ENCODE data around the gene NCR2.
A peak's percentile ranks its signal among the peaks of the same experiment; 100 is the strongest.

The NCR2 gene

DNA sequence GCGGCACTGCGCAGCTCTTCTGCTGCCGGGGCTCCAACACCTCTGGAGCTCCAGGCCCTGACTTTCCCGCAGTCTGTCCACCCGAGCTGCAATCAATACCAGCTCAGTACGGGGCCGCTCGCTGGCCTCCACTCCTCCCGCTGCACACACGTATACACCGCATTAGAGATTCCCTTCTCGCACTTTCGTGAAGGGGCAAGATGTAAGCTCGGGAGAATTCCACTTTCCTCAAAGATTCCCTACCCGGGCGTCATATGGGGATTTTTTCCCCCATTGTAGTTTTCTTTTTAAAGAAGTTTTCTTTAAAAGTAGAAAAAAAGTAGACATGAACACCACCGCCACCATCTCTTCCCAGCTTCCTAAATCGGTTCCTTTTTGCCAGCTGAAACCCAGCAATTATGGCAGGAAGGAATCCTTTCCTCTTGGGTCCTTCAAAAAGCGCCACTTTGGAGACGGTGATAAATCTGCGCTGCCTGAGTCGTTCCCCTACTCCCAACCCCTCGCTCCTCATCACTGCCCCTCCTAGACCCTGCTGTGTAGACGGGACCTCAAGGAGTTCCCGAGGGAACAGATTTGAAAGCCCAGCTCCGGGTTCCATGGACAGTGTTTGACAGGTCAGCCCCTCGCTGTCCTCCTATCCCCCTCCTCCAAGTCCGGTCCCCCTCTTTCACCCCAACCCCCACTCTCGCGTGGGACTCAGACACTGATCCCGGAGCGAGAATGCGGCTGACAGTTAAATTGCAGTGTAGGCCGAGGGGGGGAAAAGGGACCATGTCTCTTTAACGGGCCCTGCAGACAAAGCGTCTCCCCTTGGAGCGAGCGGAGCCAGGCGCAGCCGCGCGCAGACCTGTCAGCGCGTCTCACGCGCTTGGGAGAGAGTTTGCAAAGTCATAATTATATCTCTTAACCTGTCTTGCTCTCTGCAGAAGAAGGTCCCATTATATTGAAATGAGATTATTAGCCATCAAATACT lies 39.5 kb downstream of the NCR2 start:
- TF ChIP-seq, protein P1, sequence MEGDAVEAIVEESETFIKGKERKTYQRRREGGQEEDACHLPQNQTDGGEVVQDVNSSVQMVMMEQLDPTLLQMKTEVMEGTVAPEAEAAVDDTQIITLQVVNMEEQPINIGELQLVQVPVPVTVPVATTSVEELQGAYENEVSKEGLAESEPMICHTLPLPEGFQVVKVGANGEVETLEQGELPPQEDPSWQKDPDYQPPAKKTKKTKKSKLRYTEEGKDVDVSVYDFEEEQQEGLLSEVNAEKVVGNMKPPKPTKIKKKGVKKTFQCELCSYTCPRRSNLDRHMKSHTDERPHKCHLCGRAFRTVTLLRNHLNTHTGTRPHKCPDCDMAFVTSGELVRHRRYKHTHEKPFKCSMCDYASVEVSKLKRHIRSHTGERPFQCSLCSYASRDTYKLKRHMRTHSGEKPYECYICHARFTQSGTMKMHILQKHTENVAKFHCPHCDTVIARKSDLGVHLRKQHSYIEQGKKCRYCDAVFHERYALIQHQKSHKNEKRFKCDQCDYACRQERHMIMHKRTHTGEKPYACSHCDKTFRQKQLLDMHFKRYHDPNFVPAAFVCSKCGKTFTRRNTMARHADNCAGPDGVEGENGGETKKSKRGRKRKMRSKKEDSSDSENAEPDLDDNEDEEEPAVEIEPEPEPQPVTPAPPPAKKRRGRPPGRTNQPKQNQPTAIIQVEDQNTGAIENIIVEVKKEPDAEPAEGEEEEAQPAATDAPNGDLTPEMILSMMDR (conservative IDR thresholded peaks at IDR 0.05; ENCODE audit: low read depth, low read length) = no peak
- DNase-seq (ENCODE audit: low read depth) = peak; percentile 14
- peak overlapping the region; percentile 32 for H3K4me3 ChIP-seq (ENCODE audit: low read length)

DNA sequence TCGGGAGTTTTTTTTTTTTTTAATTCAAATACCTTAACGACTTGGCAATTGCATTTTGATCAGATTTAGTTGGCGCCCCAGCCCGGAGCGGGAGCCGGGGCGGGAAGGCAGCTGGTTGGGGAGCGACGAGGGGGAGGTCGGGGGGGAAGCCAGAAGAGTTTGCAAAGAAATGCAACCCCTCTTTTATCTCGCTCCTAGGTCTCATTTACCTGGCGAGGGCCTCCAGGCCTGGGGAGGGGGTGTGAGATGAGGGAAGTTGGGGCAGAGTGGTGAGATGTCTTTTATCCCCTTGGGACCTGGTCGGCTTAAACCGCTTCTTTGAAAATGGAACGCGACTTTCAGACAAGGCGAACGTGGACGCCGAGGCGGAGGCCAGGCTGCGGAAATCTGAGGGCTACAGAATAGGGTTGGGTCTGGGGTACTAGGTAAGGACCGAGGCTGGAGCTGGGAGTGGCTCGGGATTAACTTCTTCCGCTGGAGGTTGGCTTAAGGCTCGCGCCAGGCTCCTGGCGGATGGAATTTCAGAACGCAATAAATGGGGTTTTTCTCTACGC lies 40.3 kb downstream of the NCR2 start:
- no peak for DNase-seq (ENCODE audit: low read depth)
- peak overlapping the region; percentile 32 for H3K4me3 ChIP-seq (ENCODE audit: low read length)
- TF ChIP-seq, protein P1 (conservative IDR thresholded peaks at IDR 0.05; ENCODE audit: low read depth, low read length) = no peak

DNA sequence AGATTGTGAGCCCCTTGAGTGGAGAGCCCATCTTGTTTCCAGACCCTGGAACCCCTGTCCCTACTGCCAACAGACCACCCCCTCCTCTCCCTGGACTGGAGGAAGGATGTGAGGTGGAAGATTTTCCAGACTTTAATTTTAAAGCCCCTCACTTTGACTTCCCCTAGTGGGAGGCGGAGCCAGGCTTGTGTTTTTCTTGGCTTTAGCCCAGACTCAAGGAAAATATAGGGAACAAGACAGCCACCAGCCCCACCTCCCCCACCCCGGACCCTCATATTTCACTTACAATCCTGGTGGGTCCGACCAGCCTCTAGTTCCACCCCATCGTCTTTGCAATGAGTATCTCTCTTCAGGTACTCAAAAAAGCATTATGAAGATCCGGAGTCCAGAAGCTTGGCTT lies 40.8 kb downstream of the NCR2 start:
- H3K4me3 ChIP-seq (ENCODE audit: low read length) = no peak overlapping the region
- no peak for DNase-seq (ENCODE audit: low read depth)
- TF ChIP-seq, protein P1 (conservative IDR thresholded peaks at IDR 0.05; ENCODE audit: low read depth, low read length) = no peak

DNA sequence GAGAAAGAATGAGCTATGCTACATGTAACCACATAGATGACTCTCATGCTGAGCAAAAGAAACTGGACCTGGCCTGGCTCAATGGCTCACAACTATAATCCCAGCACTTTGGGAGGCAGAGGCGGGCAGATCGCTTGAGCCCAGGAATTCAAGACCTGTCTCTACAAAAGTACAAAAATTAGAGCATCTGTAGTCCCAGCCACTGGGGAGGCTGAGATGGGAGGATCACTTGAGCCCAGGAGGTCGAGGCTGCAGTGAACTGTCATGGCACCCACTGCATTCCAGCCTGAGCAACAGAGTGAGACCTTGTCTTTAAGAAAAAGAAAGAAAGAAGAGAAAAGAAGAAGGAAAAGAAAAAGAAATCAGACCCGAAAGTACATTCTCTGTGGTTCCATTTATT lies 41.7 kb downstream of the NCR2 start:
- no peak overlapping the region for H3K4me3 ChIP-seq (ENCODE audit: low read length)
- DNase-seq (ENCODE audit: low read depth) = no peak
- TF ChIP-seq, protein P1 (conservative IDR thresholded peaks at IDR 0.05; ENCODE audit: low read depth, low read length) = no peak

DNA sequence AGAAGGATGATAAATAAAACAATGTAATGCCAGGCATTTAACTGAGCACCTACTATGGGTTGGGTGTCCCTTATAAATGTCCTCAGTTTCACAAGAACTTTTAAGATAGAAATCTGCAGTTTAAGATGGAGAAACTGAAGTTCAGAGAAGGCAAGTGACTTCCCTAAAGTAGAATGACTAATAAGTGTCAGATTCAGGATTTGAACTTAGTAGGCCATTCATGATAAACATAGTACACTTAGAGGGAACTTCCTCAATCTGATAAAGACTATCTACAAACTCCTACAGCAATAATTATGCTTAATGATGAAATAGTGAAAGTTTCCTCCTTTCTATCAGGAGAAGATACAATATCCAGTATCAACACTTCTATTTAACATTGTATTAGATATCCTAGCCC lies 43.9 kb downstream of the NCR2 start:
- H3K4me3 ChIP-seq (ENCODE audit: low read length) = no peak overlapping the region
- DNase-seq (ENCODE audit: low read depth) = no peak
- TF ChIP-seq, protein P1 (conservative IDR thresholded peaks at IDR 0.05; ENCODE audit: low read depth, low read length) = no peak

DNA sequence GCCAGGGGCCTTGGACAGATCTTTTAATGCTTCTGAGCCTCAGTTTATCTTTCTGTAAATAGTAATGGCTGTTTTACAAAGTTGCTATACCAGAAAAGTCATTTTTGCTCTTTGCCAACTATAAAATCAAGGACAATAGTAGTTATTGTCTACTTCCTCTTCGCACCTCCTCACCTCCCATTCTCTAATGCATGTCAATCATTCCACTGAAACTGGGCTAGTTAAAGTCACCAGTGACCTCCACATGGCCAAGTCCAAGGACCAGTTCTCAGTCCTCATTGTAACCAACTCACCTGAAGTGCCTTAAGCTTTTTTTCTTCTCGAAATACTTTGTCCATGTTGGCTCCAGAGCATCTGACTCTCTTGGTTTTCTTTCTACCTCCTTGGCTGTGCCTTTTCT lies 51.2 kb downstream of the NCR2 start:
- DNase-seq (ENCODE audit: low read depth) = no peak
- TF ChIP-seq, protein P1 (conservative IDR thresholded peaks at IDR 0.05; ENCODE audit: low read depth, low read length) = no peak
- no peak overlapping the region for H3K4me3 ChIP-seq (ENCODE audit: low read length)

DNA sequence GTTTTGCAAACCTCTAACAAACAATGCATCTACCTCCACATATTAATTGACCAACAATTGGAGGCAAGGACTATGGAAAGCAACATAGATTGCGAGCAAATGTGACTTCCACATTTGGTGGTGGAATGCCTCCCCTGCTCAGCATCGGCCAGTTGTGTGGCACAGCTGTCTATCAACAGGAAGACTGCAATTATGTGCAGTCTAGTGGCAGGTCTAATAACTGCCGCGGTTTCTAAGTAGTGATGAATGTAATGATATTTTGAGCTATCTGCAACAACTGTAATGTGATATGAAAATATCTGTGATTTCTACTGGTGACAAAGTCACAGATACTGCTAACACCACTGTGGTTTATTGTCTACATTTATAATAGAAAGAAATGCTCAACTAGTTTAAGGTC lies 56.8 kb downstream of the NCR2 start:
- DNase-seq (ENCODE audit: low read depth) = no peak
- TF ChIP-seq, protein P1 (conservative IDR thresholded peaks at IDR 0.05; ENCODE audit: low read depth, low read length) = no peak
- H3K4me3 ChIP-seq (ENCODE audit: low read length) = no peak overlapping the region
